ENCODE data around the gene DUS2.

- TF ChIP-seq CTCF (IDR thresholded peaks at IDR 0.05; ENCODE audit: low read depth, low read length, missing input control) (no peak), JUND (IDR thresholded peaks at IDR 0.05) (no peak)
Measured at GRCh38 chr16:68071518-68071901, 48.4 kb downstream of the DUS2 start.
